Pancreas (tissue), 10 donors: Measurements from ENCODE around the gene DPF3. TPM values are rescaled to one million over a fixed set of nuclear protein-coding genes. Genes with fewer than 3 reads are reported as not detected.

Experiments used
- ATAC-seq, 4 donors: fragments of 200-7000 bp; cut with Tn5 transposase; one replicate each; pipeline versions ENCODE4 v1.8.0 to v1.9.1; 2020; ENCODE audit warnings: mild to moderate bottlenecking in 4 of 4, moderate library complexity in 4 of 4
- DNase-seq, 6 donors: peaks; one replicate each; pipeline ENCODE4 v3.0.0-alpha.2; 2020
- FAIRE-seq: peaks from 2 replicates; lab custom pipeline; 2012; peaks lifted over from hg19 to GRCh38; lab: Jason Lieb, UNC
- H3K27ac ChIP-seq, 4 donors: fragments of 200-600 bp; sonication (generic); 1 replicate in 3 of 4; 2 replicates in 1 of 4; pipeline versions ENCODE4 v1.5.0 to v1.8.0; 2020
- H3K27me3 ChIP-seq, 4 donors: fragments of 200-600 bp; one replicate each; pipeline ENCODE4 v1.8.0; 2021
- H3K36me3 ChIP-seq, 3 donors: fragments of 200-600 bp; sonication (generic) in 1 of 3; one replicate each; pipeline versions ENCODE4 v1.5.0 to v1.8.0; 2020 to 2021
- H3K4me1 ChIP-seq, 3 donors: fragments of 200-600 bp; one replicate each; pipeline ENCODE4 v1.8.0; 2021
- H3K4me3 ChIP-seq, 4 donors: fragments of 200-600 bp; sonication (generic) in 2 of 4; one replicate each; pipeline versions ENCODE4 v1.5.0 to v1.8.0; 2020 to 2021
- H3K9me3 ChIP-seq, 4 donors: fragments of 200-600 bp; one replicate each; pipeline ENCODE4 v1.8.0; 2021
- CTCF ChIP-seq, 4 donors: fragments of 200-600 bp; sonication (generic) in 3 of 4; IDR thresholded peaks; one replicate each; pipeline versions ENCODE4 v1.5.0 to v1.8.0; 2021; ENCODE audit warnings: antibody characterized with exemption in 4 of 4
- WGBS, 2 donors: extraction: QIAGEN DNeasy Blood & Tissue Kit; methylation state at CpG; one replicate each; pipeline ENCODE4 v1.1.7; 2013; 5-methylcytosine and 5-hydroxymethylcytosine counted together
- intact Hi-C, 3 donors: fragments of 100-400 bp; cut with DNase I; formaldehyde crosslinking; loops; one replicate each; pipeline versions ENCODE4 v1.11.1 to v1.14.2; 2022
- polyA plus RNA-seq, 2 donors: library from polyadenylated mRNA; stranded (reverse); fragments of 200-250 nt; gene quantifications; one replicate each; pipeline ENCODE4 v1.2.3, GENCODE V29; 2013
- total RNA-seq, 6 donors: library from RNA; stranded (reverse); fragmentation: NEBNext Ultra II Directional in 4 of 6; extraction: Animal tissue kit (Norgen Biotek cat#: 25700) in 4 of 6; gene quantifications; one replicate each; pipeline versions ENCODE4 v1.2.1 to v1.2.4, GENCODE V29; 2021 to 2023
- donor health status: healthy with polysubstance abuse.
- donor health status: DM: no; HTN: no; CAD: no; lungs with moderate emphysema.
- donor health status: DM: no; HTN: no; CAD: no.
- donor health status: control.
- donor health status: control.
- donor health status: Bipolar disorder and iron deficiency.
- donor health status: DM: yes; HTN: yes; CAD: no.
- donor health status: DM: no; HTN: no; CAD: no.
- donor health status: DM: no; HTN: no; CAD: no.
- donor health status: DM: yes; HTN: yes; CAD: no.

The DPF3 gene
- total and polyA plus RNA-seq, 8 donors: 0.14 to 1.3 (median 0.86) TPM

GRCh38 chr14:72662214-72662613 is 231.7 kb downstream of the DPF3 start:
- no peak for TF ChIP-seq CTCF (IDR thresholded peaks at IDR 0.05)
- FAIRE-seq (no peak), ATAC-seq (no peak), DNase-seq (no peak)
- intact Hi-C loops: no loop called here
- WGBS, 2 donors: 87 to 91% methylated on average over 2 of the region's 2 CpGs
- no peaks in the 10 kb centered on the region for H3K36me3 ChIP-seq
- H3K27me3 ChIP-seq: no peaks in the 10 kb centered on the region
- H3K4me3 ChIP-seq: no peak overlapping the region
- H3K27ac ChIP-seq: no peak overlapping the region
- H3K4me1 ChIP-seq: no peaks in the 10 kb centered on the region
- H3K9me3 ChIP-seq: no peaks in the 10 kb centered on the region

- FAIRE-seq (no peak), ATAC-seq (no peak), DNase-seq (no peak)
- Histone ChIP-seq H3K27ac (no peak overlapping the region), H3K9me3 (no peaks in the 10 kb centered on the region), H3K4me3 (no peak overlapping the region), H3K36me3 (no peaks in the 10 kb centered on the region), H3K4me1 (no peaks in the 10 kb centered on the region), H3K27me3 (no peaks in the 10 kb centered on the region)
- WGBS, 2 donors: 92 to 97% methylated on average over 1 of the region's 1 CpG
- no peak for TF ChIP-seq CTCF (IDR thresholded peaks at IDR 0.05)
- intact Hi-C loops: no loop called here
These were observed 236.5 kb downstream of the DPF3 start for GRCh38 chr14:72657214-72657921.

GRCh38 chr14:72653026-72653425 is 240.9 kb downstream of the DPF3 start:
- TF ChIP-seq CTCF (IDR thresholded peaks at IDR 0.05): no peak
- no peaks in the 10 kb centered on the region for H3K36me3 ChIP-seq
- DNase-seq (no peak), FAIRE-seq (no peak), ATAC-seq (no peak)
- WGBS, 2 donors: 81 to 82% methylated on average over 8 of the region's 8 CpGs
- no peaks in the 10 kb centered on the region for H3K9me3 ChIP-seq
- H3K4me1 ChIP-seq: no peaks in the 10 kb centered on the region
- H3K4me3 ChIP-seq: no peak overlapping the region
- intact Hi-C loops: no loop called here
- no peak overlapping the region for H3K27ac ChIP-seq
- no peaks in the 10 kb centered on the region for H3K27me3 ChIP-seq

- no peaks in the 10 kb centered on the region for H3K36me3 ChIP-seq
- intact Hi-C loops: no loop called here
- H3K9me3 ChIP-seq: no peaks in the 10 kb centered on the region
- no peaks in the 10 kb centered on the region for H3K27me3 ChIP-seq
- WGBS, 2 donors: 76 to 78% methylated on average over 4 of the region's 4 CpGs
- TF ChIP-seq CTCF (IDR thresholded peaks at IDR 0.05): no peak
- ATAC-seq: no peak
- no peak for FAIRE-seq
- no peak for DNase-seq
- no peak overlapping the region for H3K4me3 ChIP-seq
- no peaks in the 10 kb centered on the region for H3K4me1 ChIP-seq
- H3K27ac ChIP-seq: no peak overlapping the region
These were observed 241.7 kb downstream of the DPF3 start for GRCh38 chr14:72652179-72652578.

- WGBS, 2 donors: 53 to 65% methylated on average over 5 of the region's 5 CpGs
These were observed 242.2 kb downstream of the DPF3 start for GRCh38 chr14:72651714-72652113.

More at GRCh38 chr14:72651714-72652113, 242.2 kb downstream of the DPF3 start:
- Histone ChIP-seq H3K27ac (no peak overlapping the region), H3K4me1 (no peaks in the 10 kb centered on the region), H3K4me3 (no peak overlapping the region), H3K36me3 (no peaks in the 10 kb centered on the region), H3K27me3 (no peaks in the 10 kb centered on the region), H3K9me3 (no peaks in the 10 kb centered on the region)
- TF ChIP-seq CTCF (IDR thresholded peaks at IDR 0.05): no peak
- ATAC-seq (no peak), FAIRE-seq (no peak), DNase-seq (no peak)
- intact Hi-C loops: no loop called here
